HG03575 (cell line): Measurements from ENCODE around the gene SMOC2.
"Not testable (repeated sequence)": the region's sequence is repeated elsewhere in the genome, so short reads cannot be mapped to it uniquely, and the experiment has no call there.

Source experiments
- ATAC-seq: cut with Tn5 transposase; IDR thresholded peaks from one replicate; pipeline ENCODE4 v1.9.1; 2021; ENCODE audit not compliant: unreplicated experiment, insufficient number of reproducible peaks, low FRiP score; ENCODE audit errors: extremely low read depth

The SMOC2 gene

GRCh38 chr6:168678077-168678476, 237.1 kb downstream of the SMOC2 start:
- no peak for ATAC-seq

- ATAC-seq = no peak
Observed at GRCh38 chr6:168678588-168678987, 237.6 kb downstream of the SMOC2 start.

GRCh38 chr6:168681748-168682147, 240.8 kb downstream of the SMOC2 start:
- ATAC-seq = no peak

GRCh38 chr6:168683621-168684020, 242.6 kb downstream of the SMOC2 start:
- ATAC-seq = no peak

GRCh38 chr6:168684471-168684870, 243.5 kb downstream of the SMOC2 start:
- ATAC-seq = no peak

- ATAC-seq = no peak
Observed at GRCh38 chr6:168684906-168685305, 243.9 kb downstream of the SMOC2 start.

- ATAC-seq = no peak
Observed at GRCh38 chr6:168686029-168686738, 245.2 kb downstream of the SMOC2 start.

- no peak for ATAC-seq
Observed at GRCh38 chr6:168686831-168687730, 246.1 kb downstream of the SMOC2 start.

- ATAC-seq = no peak
Observed at GRCh38 chr6:168690271-168690670, 249.3 kb downstream of the SMOC2 start.

- no peak for ATAC-seq
Observed at GRCh38 chr6:168691774-168692173, 250.8 kb downstream of the SMOC2 start.

GRCh38 chr6:168692193-168692914, 251.4 kb downstream of the SMOC2 start:
- ATAC-seq = no peak

- ATAC-seq = not testable (repeated sequence)
Observed at GRCh38 chr6:168692915-168693257, 251.9 kb downstream of the SMOC2 start.

- ATAC-seq = not testable (repeated sequence)
Observed at GRCh38 chr6:168694797-168695196, 253.8 kb downstream of the SMOC2 start.

GRCh38 chr6:168695701-168696100, 254.7 kb downstream of the SMOC2 start:
- ATAC-seq = no peak

GRCh38 chr6:168698923-168699322, 257.9 kb downstream of the SMOC2 start:
- no peak for ATAC-seq

GRCh38 chr6:168699631-168700295, 258.8 kb downstream of the SMOC2 start:
- ATAC-seq = no peak

GRCh38 chr6:168700880-168701279, 259.9 kb downstream of the SMOC2 start:
- no peak for ATAC-seq

- ATAC-seq = no peak
Observed at GRCh38 chr6:168703990-168704389, 263.0 kb downstream of the SMOC2 start.

- no peak for ATAC-seq
Observed at GRCh38 chr6:168704678-168705077, 263.7 kb downstream of the SMOC2 start.
